Mesendoderm (in vitro differentiated cells): ENCODE results near the gene ENAH.

ENCODE experiments used
- DNase-seq: peaks from one replicate; pipeline ENCODE4 v3.0.0; 2013
- H2AK5ac ChIP-seq: 2 replicates; pipeline ENCODE4 v1.6.1; 2013; ENCODE audit warnings: low read length, inconsistent platforms
- H2BK120ac ChIP-seq: 2 replicates; pipeline ENCODE4 v1.6.1; 2013; ENCODE audit warnings: low read depth, mild to moderate bottlenecking, low read length, moderate library complexity, mixed read lengths
- H2BK15ac ChIP-seq: replicated peaks from 2 replicates; pipeline ENCODE4 v1.6.1; 2013; ENCODE audit warnings: low read depth, mild to moderate bottlenecking, moderate library complexity
- H2BK5ac ChIP-seq: 2 replicates; pipeline ENCODE4 v1.6.1; 2013; ENCODE audit warnings: low read length, inconsistent platforms
- H3K18ac ChIP-seq: 2 replicates; pipeline ENCODE4 v1.6.1; 2013; ENCODE audit warnings: mild to moderate bottlenecking, low read length, mixed read lengths
- H3K23ac ChIP-seq: one replicate; pipeline ENCODE4 v1.6.1; 2013; ENCODE audit warnings: low read length
- H3K27ac ChIP-seq: 2 replicates; pipeline ENCODE4 v1.5.1; 2013; ENCODE audit warnings: low read depth, mild to moderate bottlenecking, inconsistent platforms, low read length, moderate library complexity
- H3K27me3 ChIP-seq: 2 replicates; pipeline ENCODE4 v1.6.1; 2013; ENCODE audit warnings: low read length, control low read depth, mild to moderate bottlenecking, inconsistent platforms; ENCODE audit not compliant: insufficient read depth, poor library complexity
- H3K36me3 ChIP-seq: 2 replicates; pipeline ENCODE4 v1.6.1; 2013; ENCODE audit warnings: low read length, inconsistent platforms; ENCODE audit not compliant: control insufficient read depth, insufficient read depth
- H3K4ac ChIP-seq: one replicate; pipeline ENCODE4 v1.6.1; 2013; ENCODE audit warnings: low read depth, mild to moderate bottlenecking, low read length, moderate library complexity
- H3K4me1 ChIP-seq: 2 replicates; pipeline ENCODE4 v1.6.1; 2013; ENCODE audit warnings: low read depth, low read length, inconsistent platforms; ENCODE audit not compliant: control insufficient read depth
- H3K4me2 ChIP-seq: 2 replicates; pipeline ENCODE4 v1.6.1; 2013; ENCODE audit warnings: low read length
- H3K4me3 ChIP-seq: 2 replicates; pipeline ENCODE4 v1.5.1; 2013; ENCODE audit warnings: mild to moderate bottlenecking, low read length
- H3K56ac ChIP-seq: one replicate; pipeline ENCODE4 v1.6.1; 2013; ENCODE audit warnings: low read length
- H3K79me1 ChIP-seq: 2 replicates; pipeline ENCODE4 v1.6.1; 2013; ENCODE audit warnings: low read length, inconsistent platforms
- H3K79me2 ChIP-seq: 2 replicates; pipeline ENCODE4 v1.6.1; 2013; ENCODE audit warnings: mild to moderate bottlenecking, low read length; ENCODE audit not compliant: control insufficient read depth, insufficient read depth
- H3K9ac ChIP-seq: 2 replicates; pipeline ENCODE4 v1.6.1; 2013; ENCODE audit warnings: low read length, inconsistent platforms
- H4K5ac ChIP-seq: one replicate; pipeline ENCODE4 v1.6.1; 2013; ENCODE audit warnings: low read length
- H4K8ac ChIP-seq: one replicate; pipeline ENCODE4 v1.6.1; 2013; ENCODE audit warnings: low read depth, mild to moderate bottlenecking, control low read depth, low read length, moderate library complexity
- WGBS: extraction: QIAGEN DNeasy Blood & Tissue Kit; methylation state at CpG from one replicate; pipeline ENCODE4 v1.1.7; 2013; ENCODE audit warnings: low lambda C conversion rate, missing lambda C conversion rate; ENCODE audit not compliant: insufficient coverage; ENCODE audit errors: extremely low coverage; 5-methylcytosine and 5-hydroxymethylcytosine counted together

The ENAH gene

DNA sequence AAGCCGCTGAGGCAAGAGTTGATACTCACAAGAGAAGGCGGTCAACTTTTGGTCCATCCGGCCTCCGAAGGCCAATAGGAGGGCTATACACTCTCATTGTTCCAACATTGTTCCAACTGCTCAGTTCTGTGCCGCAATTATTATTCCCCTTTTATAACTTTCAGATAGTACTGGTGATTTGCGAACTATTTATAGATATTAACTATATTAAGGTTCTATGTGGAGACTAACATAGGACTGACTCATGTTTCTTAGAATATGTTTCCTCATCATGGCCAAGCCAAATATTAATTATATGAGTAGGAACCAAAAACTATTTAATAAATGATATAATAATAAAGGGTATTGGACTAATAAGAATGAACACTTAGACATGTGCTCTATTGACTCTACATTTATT is 128.4 kb downstream of the ENAH start:
- Histone ChIP-seq H3K4me2 (no peak overlapping the region), H3K9ac (no peak overlapping the region), H3K36me3 (no peaks in the 10 kb centered on the region), H4K8ac (no peak overlapping the region), H4K5ac (no peak overlapping the region), H3K23ac (no peak overlapping the region), H3K79me1 (peaks cover 4% of the 10 kb centered on the region), H2AK5ac (no peak overlapping the region), H3K79me2 (peaks cover 20% of the 10 kb centered on the region), H3K27me3 (no peaks in the 10 kb centered on the region), H3K18ac (no peak overlapping the region), H2BK15ac (no peak overlapping the region), H3K4ac (no peak overlapping the region), H2BK120ac (no peak overlapping the region), H3K27ac (no peak overlapping the region), H3K4me3 (no peak overlapping the region), H3K4me1 (no peaks in the 10 kb centered on the region), H2BK5ac (no peak overlapping the region), H3K56ac (no peak overlapping the region)
- no peak for DNase-seq
- WGBS, result no CpG with 5 or more reads among the region's 6 CpGs

DNA sequence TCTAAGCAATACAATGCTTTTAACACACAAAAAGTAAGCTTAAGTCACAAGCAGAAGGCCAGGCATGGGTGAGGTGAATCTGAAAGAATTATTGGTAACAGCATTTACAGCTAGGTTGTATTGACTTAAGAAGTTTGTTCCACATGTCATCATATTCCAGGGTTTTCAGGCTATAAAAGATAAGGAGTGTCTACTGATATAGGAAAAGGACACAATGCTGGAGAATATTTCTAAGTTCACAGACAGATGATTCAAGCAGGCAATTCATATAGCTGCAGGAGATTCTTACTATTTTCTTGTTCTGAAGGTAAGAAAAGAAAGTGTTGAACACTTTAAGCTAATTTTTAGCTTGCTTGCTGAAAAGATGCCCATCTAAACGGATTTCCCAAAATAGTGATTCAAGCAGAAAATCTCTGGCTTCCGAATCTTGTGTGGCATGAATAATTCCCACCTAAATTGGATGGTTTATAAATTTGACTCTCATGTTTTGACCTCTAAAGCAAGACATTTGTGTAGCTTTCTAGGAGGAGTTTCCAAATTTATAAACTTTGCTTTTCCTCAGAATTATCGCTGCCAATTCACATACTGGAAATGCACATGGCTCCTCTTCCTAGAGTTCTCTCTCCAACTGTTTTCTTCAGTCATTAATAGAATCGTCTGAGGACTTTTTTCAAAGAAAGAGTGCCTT is 129.5 kb downstream of the ENAH start:
- H4K8ac ChIP-seq, result no peak overlapping the region
- peaks cover 13% of the 10 kb centered on the region for H3K79me2 ChIP-seq
- H2AK5ac ChIP-seq, result no peak overlapping the region
- H3K4me3 ChIP-seq, result no peak overlapping the region
- H4K5ac ChIP-seq, result no peak overlapping the region
- H3K36me3 ChIP-seq, result no peaks in the 10 kb centered on the region
- no peak overlapping the region for H3K4ac ChIP-seq
- no peaks in the 10 kb centered on the region for H3K4me1 ChIP-seq
- no CpG with 5 or more reads among the region's 4 CpGs for WGBS
- H3K18ac ChIP-seq, result no peak overlapping the region
- H3K27ac ChIP-seq, result no peak overlapping the region
- H3K4me2 ChIP-seq, result no peak overlapping the region
- H3K79me1 ChIP-seq, result peaks cover 3% of the 10 kb centered on the region
- no peak overlapping the region for H3K56ac ChIP-seq
- DNase-seq, result no peak
- H3K9ac ChIP-seq, result no peak overlapping the region
- no peak overlapping the region for H3K23ac ChIP-seq
- no peak overlapping the region for H2BK15ac ChIP-seq
- H2BK5ac ChIP-seq, result no peak overlapping the region
- no peak overlapping the region for H2BK120ac ChIP-seq
- H3K27me3 ChIP-seq, result no peaks in the 10 kb centered on the region

DNA sequence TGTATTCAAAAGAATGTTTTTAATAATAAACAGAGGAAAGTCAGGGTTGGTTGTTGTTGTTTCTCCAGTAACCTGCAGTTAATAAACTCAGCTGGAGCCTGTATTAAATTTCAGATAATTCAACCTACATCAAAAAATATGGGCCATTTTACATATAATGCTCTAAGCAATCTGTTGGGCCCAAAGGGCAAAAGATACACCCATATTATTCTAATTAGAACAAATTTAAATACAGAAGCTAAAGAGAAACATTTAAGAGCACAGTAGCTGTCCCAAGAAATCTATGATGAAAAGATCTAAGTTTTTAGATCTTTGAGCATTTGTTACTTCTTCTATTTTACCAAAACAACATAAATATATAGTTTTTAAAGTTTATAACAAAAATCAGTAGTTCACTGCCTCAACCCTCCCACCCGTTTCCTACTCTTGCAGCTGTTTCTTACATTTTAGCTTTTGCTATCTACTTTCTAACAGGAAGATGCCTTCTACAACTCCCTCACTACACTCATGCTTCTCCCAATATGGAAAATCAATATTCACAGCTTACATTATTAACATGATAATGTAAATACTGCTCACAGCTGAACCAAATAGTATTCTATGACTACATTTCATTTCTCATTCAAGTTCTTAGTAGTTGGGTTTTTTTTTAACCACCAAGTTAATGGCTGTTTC is 130.2 kb downstream of the ENAH start:
- H3K9ac ChIP-seq, result no peak overlapping the region
- H3K79me2 ChIP-seq, result peaks cover 11% of the 10 kb centered on the region
- no peak overlapping the region for H3K56ac ChIP-seq
- no peak overlapping the region for H3K23ac ChIP-seq
- H3K79me1 ChIP-seq, result peaks cover 1% of the 10 kb centered on the region
- H3K27me3 ChIP-seq, result no peaks in the 10 kb centered on the region
- H2BK15ac ChIP-seq, result no peak overlapping the region
- H2BK120ac ChIP-seq, result no peak overlapping the region
- no peak overlapping the region for H3K18ac ChIP-seq
- no peak overlapping the region for H4K8ac ChIP-seq
- H3K27ac ChIP-seq, result no peak overlapping the region
- no peaks in the 10 kb centered on the region for H3K4me1 ChIP-seq
- H3K4ac ChIP-seq, result no peak overlapping the region
- H2BK5ac ChIP-seq, result no peak overlapping the region
- H3K36me3 ChIP-seq, result no peaks in the 10 kb centered on the region
- no peak for DNase-seq
- no peak overlapping the region for H3K4me3 ChIP-seq
- no peak overlapping the region for H2AK5ac ChIP-seq
- no peak overlapping the region for H3K4me2 ChIP-seq
- no peak overlapping the region for H4K5ac ChIP-seq
- no CpG with 5 or more reads among the region's 1 CpG for WGBS

DNA sequence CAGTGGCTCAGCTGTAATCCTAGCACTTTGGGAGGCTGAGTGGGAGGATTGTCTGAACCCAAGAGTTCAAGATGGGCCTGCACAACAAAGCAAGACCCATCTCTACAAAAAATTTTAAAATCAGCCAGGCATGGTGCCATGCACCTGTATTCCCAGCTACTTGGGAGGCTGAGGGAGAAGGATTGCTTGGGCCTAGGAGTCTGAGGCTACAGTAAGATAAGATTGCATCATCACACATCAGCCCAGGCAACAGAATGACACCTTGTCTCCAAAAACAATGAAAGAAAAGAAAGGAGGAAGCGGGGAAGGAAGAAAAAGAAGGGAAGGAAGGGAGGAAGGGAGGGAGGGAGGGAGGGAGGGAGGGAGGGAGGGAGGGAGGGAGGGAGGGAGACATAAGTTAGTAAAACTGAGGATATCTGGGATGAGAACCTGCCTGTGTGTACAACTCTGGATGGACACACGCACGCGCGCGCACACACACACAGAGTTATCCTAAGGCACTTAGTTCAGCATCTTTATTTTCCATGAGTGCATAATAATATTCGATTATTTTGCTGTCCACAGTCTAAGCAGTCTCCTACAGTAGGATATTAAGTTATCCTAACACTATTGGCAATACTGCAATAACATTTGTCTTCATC is 132.2 kb downstream of the ENAH start:
- Histone ChIP-seq H3K27ac (no peak overlapping the region), H3K27me3 (no peaks in the 10 kb centered on the region), H2AK5ac (no peak overlapping the region), H3K9ac (no peak overlapping the region), H3K23ac (no peak overlapping the region), H3K79me1 (peaks cover 4% of the 10 kb centered on the region), H2BK15ac (no peak overlapping the region), H3K79me2 (peaks cover 6% of the 10 kb centered on the region), H3K18ac (no peak overlapping the region), H4K5ac (no peak overlapping the region), H3K4me2 (no peak overlapping the region), H2BK120ac (no peak overlapping the region), H3K4me3 (no peak overlapping the region), H3K4ac (no peak overlapping the region), H4K8ac (no peak overlapping the region), H2BK5ac (no peak overlapping the region), H3K56ac (no peak overlapping the region), H3K36me3 (peaks cover 2% of the 10 kb centered on the region), H3K4me1 (no peaks in the 10 kb centered on the region)
- peak; percentile 43 for DNase-seq
- WGBS, result no CpG with 5 or more reads among the region's 7 CpGs

- Histone ChIP-seq H2AK5ac (no peak overlapping the region), H4K8ac (no peak overlapping the region), H3K4me3 (no peak overlapping the region), H3K23ac (no peak overlapping the region), H2BK120ac (no peak overlapping the region), H3K79me2 (peaks cover 3% of the 10 kb centered on the region), H3K56ac (no peak overlapping the region), H3K4ac (no peak overlapping the region), H3K4me1 (no peaks in the 10 kb centered on the region), H3K79me1 (peaks cover 4% of the 10 kb centered on the region), H3K18ac (no peak overlapping the region), H2BK15ac (no peak overlapping the region), H3K27me3 (no peaks in the 10 kb centered on the region), H3K36me3 (peaks cover 2% of the 10 kb centered on the region), H2BK5ac (no peak overlapping the region), H3K9ac (no peak overlapping the region), H3K4me2 (no peak overlapping the region), H4K5ac (no peak overlapping the region), H3K27ac (no peak overlapping the region)
- no CpG with 5 or more reads among the region's 19 CpGs for WGBS
- DNase-seq, result peak; percentile 85
These were observed 133.6 kb downstream of the ENAH start for GRCh38 chr1:225519166-225519863.
